Neural cell (in vitro differentiated cells): ENCODE data around the gene POU5F2. TPM values are rescaled to one million over a fixed set of nuclear protein-coding genes. Genes with fewer than 3 reads are reported as not detected.

Source experiments
- H2AFZ ChIP-seq: fragments of 200-600, 300-800 bp; sonication (generic), shearing (Covaris generic); 2 replicates; pipeline ENCODE4 v1.6.0; 2014; ENCODE audit warnings: low read depth, mild to moderate bottlenecking, antibody characterized with exemption, low read length, moderate library complexity
- H3F3A ChIP-seq: fragments of 200-600 bp; shearing (Covaris generic); 2 replicates; pipeline ENCODE4 v1.6.1; 2016; ENCODE audit warnings: mild to moderate bottlenecking, moderate library complexity, mixed read lengths, antibody characterized with exemption, low read length; ENCODE audit not compliant: insufficient read depth, poor library complexity, severe bottlenecking
- H3K27ac ChIP-seq: fragments of 200-600, 300-800 bp; sonication (generic), shearing (Covaris generic); 2 replicates; pipeline ENCODE4 v1.5.1; 2014; ENCODE audit warnings: mild to moderate bottlenecking, low read length, moderate library complexity
- H3K27me3 ChIP-seq: fragments of 300-800, 200-600 bp; sonication (generic), shearing (Covaris generic); 2 replicates; pipeline ENCODE4 v1.6.0; 2014; ENCODE audit warnings: mild to moderate bottlenecking, low read depth, low read length, moderate library complexity; ENCODE audit not compliant: insufficient read depth
- H3K36me3 ChIP-seq: fragments of 300-800, 200-600 bp; sonication (generic), shearing (Covaris generic); 2 replicates; pipeline ENCODE4 v1.5.1; 2014; ENCODE audit warnings: mild to moderate bottlenecking, antibody characterized with exemption, low read length, moderate library complexity; ENCODE audit not compliant: insufficient read depth
- H3K4me2 ChIP-seq: fragments of 300-800, 200-600 bp; sonication (generic), shearing (Covaris generic); 2 replicates; pipeline ENCODE4 v1.6.0; 2014; ENCODE audit warnings: mild to moderate bottlenecking, low read length
- H3K4me3 ChIP-seq: fragments of 300-800, 200-600 bp; sonication (generic), shearing (Covaris generic); 2 replicates; pipeline ENCODE4 v1.5.1; 2014; ENCODE audit warnings: mild to moderate bottlenecking, low read length, moderate library complexity
- H3K79me2 ChIP-seq: fragments of 200-600 bp; shearing (Covaris generic); replicated peaks from 2 replicates; pipeline ENCODE4 v1.6.0; 2014; ENCODE audit warnings: mild to moderate bottlenecking, low read length, moderate library complexity; ENCODE audit not compliant: insufficient read depth
- H3K9ac ChIP-seq: fragments of 300-800, 200-600 bp; sonication (generic), shearing (Covaris generic); 2 replicates; pipeline ENCODE4 v1.6.1; 2016; ENCODE audit warnings: mild to moderate bottlenecking, low read length, mixed read lengths
- H3K9me2 ChIP-seq: fragments of 200-600 bp; shearing (Covaris generic); 2 replicates; pipeline ENCODE4 v1.6.1; 2016; ENCODE audit warnings: mild to moderate bottlenecking, low read length, mixed read lengths; ENCODE audit not compliant: insufficient read depth
- H3K9me3 ChIP-seq: fragments of 200-600, 300-800 bp; sonication (generic), shearing (Covaris generic); 2 replicates; pipeline ENCODE4 v1.6.1; 2016; ENCODE audit warnings: mild to moderate bottlenecking, mixed run types, low read length, moderate library complexity, mixed read lengths
- H4K20me1 ChIP-seq: fragments of 200-600 bp; shearing (Covaris generic); 2 replicates; pipeline ENCODE4 v1.6.1; 2016; ENCODE audit warnings: mild to moderate bottlenecking, mixed run types; ENCODE audit not compliant: insufficient read depth
- EP300 ChIP-seq: fragments of 450-650 bp; conservative IDR thresholded peaks from 2 replicates; pipeline ENCODE4 v1.6.1; 2014; ENCODE audit warnings: antibody characterized with exemption, mild to moderate bottlenecking, moderate library complexity; ENCODE audit not compliant: poor library complexity, severe bottlenecking
- EZH2 ChIP-seq: fragments of 200-600, 300-800 bp; shearing (Covaris generic), sonication (generic); IDR thresholded peaks from 2 replicates; pipeline ENCODE4 v1.6.1; 2014; ENCODE audit warnings: antibody characterized with exemption, low read length, borderline replicate concordance, mild to moderate bottlenecking; ENCODE audit not compliant: insufficient read depth, poor library complexity, severe bottlenecking
- MXI1 ChIP-seq: fragments of 450-650 bp; conservative IDR thresholded peaks from 2 replicates; pipeline ENCODE4 v1.6.1; 2014; ENCODE audit warnings: antibody characterized with exemption, mild to moderate bottlenecking; ENCODE audit not compliant: poor library complexity, severe bottlenecking
- POLR2AphosphoS5 ChIP-seq: IDR thresholded peaks from 2 replicates; pipeline ENCODE4 v1.6.1; 2012
- RAD21 ChIP-seq: fragments of 450-650 bp; conservative IDR thresholded peaks from 2 replicates; pipeline ENCODE4 v1.6.1; 2014; ENCODE audit warnings: antibody characterized with exemption, mild to moderate bottlenecking, moderate library complexity
- SMC3 ChIP-seq: fragments of 450-650 bp; conservative IDR thresholded peaks from 2 replicates; pipeline ENCODE4 v1.6.1; 2014; ENCODE audit warnings: antibody characterized with exemption, mild to moderate bottlenecking, moderate library complexity; ENCODE audit not compliant: poor library complexity
- TAF1 ChIP-seq: IDR thresholded peaks from 2 replicates; pipeline ENCODE4 v1.6.1; 2012; ENCODE audit warnings: low read depth
- polyA plus RNA-seq: library from polyadenylated mRNA; depleted of rRNA; stranded (reverse); fragments of >200 nt; gene quantifications from 2 replicates; pipeline ENCODE4 v1.2.3, GENCODE V29; 2014
- TF ChIP-seq, protein P1 (sequence below): fragments of 450-650 bp; IDR thresholded peaks from 2 replicates; pipeline ENCODE4 v1.5.1; 2014; ENCODE audit warnings: antibody characterized with exemption, mild to moderate bottlenecking, moderate library complexity; ENCODE audit not compliant: poor library complexity, severe bottlenecking
- TF ChIP-seq, protein P2 (sequence below): IDR thresholded peaks from 2 replicates; pipeline ENCODE4 v1.6.1; 2012; ENCODE audit warnings: borderline replicate concordance

Gene POU5F2
- polyA plus RNA-seq, 1 donor from 2014 or later: 0.07 TPM

DNA sequence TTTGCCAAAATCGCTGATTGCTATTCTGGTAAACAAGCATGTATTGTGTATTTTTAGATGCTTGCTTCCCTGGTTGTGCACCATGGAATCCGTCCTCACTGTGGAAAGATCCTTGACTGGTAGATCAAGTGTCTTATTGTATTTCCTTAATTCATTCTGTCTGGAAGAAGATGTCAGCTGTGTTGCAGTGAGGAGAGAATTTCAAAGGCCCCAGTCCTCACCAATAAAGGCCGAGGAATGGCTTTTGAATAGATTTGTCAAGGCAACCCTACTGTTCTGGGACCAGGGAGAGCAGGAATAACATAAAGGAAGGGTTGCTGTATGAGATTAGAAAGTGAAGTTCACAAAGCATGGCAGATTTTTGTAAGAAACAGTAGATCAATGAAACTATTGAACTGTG, 36.2 kb upstream of the POU5F2 start:
- Histone ChIP-seq H3K27me3 (no peaks in the 10 kb centered on the region), H3K27ac (no peak overlapping the region), H3F3A (no peaks in the 10 kb centered on the region), H3K79me2 (no peaks in the 10 kb centered on the region), H3K9ac (no peak overlapping the region), H2AFZ (no peak overlapping the region), H3K9me3 (no peaks in the 10 kb centered on the region), H3K36me3 (no peaks in the 10 kb centered on the region), H3K9me2 (no peaks in the 10 kb centered on the region), H3K4me2 (no peak overlapping the region), H3K4me3 (no peak overlapping the region), H4K20me1 (no peaks in the 10 kb centered on the region)
- TF ChIP-seq TAF1 (no peak), RAD21 (no peak), EP300 (no peak), POLR2AphosphoS5 (no peak), EZH2 (no peak), SMC3 (no peak), MXI1 (no peak)
- TF ChIP-seq, protein P1, sequence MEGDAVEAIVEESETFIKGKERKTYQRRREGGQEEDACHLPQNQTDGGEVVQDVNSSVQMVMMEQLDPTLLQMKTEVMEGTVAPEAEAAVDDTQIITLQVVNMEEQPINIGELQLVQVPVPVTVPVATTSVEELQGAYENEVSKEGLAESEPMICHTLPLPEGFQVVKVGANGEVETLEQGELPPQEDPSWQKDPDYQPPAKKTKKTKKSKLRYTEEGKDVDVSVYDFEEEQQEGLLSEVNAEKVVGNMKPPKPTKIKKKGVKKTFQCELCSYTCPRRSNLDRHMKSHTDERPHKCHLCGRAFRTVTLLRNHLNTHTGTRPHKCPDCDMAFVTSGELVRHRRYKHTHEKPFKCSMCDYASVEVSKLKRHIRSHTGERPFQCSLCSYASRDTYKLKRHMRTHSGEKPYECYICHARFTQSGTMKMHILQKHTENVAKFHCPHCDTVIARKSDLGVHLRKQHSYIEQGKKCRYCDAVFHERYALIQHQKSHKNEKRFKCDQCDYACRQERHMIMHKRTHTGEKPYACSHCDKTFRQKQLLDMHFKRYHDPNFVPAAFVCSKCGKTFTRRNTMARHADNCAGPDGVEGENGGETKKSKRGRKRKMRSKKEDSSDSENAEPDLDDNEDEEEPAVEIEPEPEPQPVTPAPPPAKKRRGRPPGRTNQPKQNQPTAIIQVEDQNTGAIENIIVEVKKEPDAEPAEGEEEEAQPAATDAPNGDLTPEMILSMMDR: no peak

GRCh38 chr5:93756372-93756771, 15.0 kb upstream of the POU5F2 start:
- TF ChIP-seq EP300: no peak
- TF ChIP-seq POLR2AphosphoS5: no peak
- TF ChIP-seq EZH2: no peak
- no peak for TF ChIP-seq MXI1
- TF ChIP-seq, protein P1: no peak
- TF ChIP-seq TAF1: no peak
- no peak for TF ChIP-seq RAD21
- TF ChIP-seq SMC3: no peak
- TF ChIP-seq, protein P2, sequence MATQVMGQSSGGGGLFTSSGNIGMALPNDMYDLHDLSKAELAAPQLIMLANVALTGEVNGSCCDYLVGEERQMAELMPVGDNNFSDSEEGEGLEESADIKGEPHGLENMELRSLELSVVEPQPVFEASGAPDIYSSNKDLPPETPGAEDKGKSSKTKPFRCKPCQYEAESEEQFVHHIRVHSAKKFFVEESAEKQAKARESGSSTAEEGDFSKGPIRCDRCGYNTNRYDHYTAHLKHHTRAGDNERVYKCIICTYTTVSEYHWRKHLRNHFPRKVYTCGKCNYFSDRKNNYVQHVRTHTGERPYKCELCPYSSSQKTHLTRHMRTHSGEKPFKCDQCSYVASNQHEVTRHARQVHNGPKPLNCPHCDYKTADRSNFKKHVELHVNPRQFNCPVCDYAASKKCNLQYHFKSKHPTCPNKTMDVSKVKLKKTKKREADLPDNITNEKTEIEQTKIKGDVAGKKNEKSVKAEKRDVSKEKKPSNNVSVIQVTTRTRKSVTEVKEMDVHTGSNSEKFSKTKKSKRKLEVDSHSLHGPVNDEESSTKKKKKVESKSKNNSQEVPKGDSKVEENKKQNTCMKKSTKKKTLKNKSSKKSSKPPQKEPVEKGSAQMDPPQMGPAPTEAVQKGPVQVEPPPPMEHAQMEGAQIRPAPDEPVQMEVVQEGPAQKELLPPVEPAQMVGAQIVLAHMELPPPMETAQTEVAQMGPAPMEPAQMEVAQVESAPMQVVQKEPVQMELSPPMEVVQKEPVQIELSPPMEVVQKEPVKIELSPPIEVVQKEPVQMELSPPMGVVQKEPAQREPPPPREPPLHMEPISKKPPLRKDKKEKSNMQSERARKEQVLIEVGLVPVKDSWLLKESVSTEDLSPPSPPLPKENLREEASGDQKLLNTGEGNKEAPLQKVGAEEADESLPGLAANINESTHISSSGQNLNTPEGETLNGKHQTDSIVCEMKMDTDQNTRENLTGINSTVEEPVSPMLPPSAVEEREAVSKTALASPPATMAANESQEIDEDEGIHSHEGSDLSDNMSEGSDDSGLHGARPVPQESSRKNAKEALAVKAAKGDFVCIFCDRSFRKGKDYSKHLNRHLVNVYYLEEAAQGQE: no peak
- Histone ChIP-seq H3K36me3 (no peaks in the 10 kb centered on the region), H3K9me2 (peaks cover 4% of the 10 kb centered on the region), H3K27ac (no peak overlapping the region), H3K79me2 (no peaks in the 10 kb centered on the region), H4K20me1 (no peaks in the 10 kb centered on the region), H3K4me3 (no peak overlapping the region), H3K9me3 (peaks cover 2% of the 10 kb centered on the region), H3K4me2 (no peak overlapping the region), H3K9ac (no peak overlapping the region), H3F3A (no peaks in the 10 kb centered on the region), H3K27me3 (no peaks in the 10 kb centered on the region), H2AFZ (no peak overlapping the region)
